LNCaP clone FGC (cell line): ENCODE data around the gene CD274.

Source experiments
- DNase-seq: peaks from one replicate; pipeline ENCODE4 v3.0.0-alpha.2; 2011; ENCODE audit warnings: low read depth
- H3K4me3 ChIP-seq: 2 replicates; pipeline ENCODE4 v1.5.1; 2011; ENCODE audit warnings: mild to moderate bottlenecking, low read depth, low read length, control low read depth
- TF ChIP-seq, protein P1 (sequence below): IDR thresholded peaks from 2 replicates; pipeline ENCODE4 v1.5.1; 2012; ENCODE audit warnings: mild to moderate bottlenecking; ENCODE audit not compliant: control insufficient read depth, insufficient read depth; ENCODE audit errors: extremely low read depth

Gene CD274

GRCh38 chr9:5482194-5482593 is 31.9 kb downstream of the CD274 start:
- no peak for DNase-seq
- TF ChIP-seq, protein P1, sequence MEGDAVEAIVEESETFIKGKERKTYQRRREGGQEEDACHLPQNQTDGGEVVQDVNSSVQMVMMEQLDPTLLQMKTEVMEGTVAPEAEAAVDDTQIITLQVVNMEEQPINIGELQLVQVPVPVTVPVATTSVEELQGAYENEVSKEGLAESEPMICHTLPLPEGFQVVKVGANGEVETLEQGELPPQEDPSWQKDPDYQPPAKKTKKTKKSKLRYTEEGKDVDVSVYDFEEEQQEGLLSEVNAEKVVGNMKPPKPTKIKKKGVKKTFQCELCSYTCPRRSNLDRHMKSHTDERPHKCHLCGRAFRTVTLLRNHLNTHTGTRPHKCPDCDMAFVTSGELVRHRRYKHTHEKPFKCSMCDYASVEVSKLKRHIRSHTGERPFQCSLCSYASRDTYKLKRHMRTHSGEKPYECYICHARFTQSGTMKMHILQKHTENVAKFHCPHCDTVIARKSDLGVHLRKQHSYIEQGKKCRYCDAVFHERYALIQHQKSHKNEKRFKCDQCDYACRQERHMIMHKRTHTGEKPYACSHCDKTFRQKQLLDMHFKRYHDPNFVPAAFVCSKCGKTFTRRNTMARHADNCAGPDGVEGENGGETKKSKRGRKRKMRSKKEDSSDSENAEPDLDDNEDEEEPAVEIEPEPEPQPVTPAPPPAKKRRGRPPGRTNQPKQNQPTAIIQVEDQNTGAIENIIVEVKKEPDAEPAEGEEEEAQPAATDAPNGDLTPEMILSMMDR: no peak
- H3K4me3 ChIP-seq: no peak overlapping the region

GRCh38 chr9:5483306-5483705 is 33.0 kb downstream of the CD274 start:
- TF ChIP-seq, protein P1: no peak
- DNase-seq: no peak
- H3K4me3 ChIP-seq: no peak overlapping the region

- DNase-seq: no peak
- TF ChIP-seq, protein P1: no peak
- no peak overlapping the region for H3K4me3 ChIP-seq
Measured at GRCh38 chr9:5485378-5486085, 35.2 kb downstream of the CD274 start.

DNA sequence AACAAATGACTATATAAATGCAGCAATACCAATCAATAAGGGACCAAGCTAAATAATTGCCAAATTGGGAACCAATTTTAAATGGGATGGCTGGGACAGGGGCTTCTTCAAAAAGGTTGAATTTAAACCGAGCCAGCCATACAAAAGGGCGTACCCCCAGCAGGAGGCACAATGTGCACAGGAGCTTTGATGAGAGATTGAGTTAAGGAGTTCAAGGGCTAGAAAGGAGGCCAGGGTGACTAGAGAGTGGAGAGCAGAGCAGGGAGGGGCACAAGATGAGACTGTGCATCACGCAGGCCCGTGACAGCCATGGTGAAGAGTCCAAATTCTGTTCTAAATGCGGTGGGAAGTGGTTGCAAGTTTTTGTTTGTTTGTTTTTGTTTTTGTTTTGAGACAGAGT is 36.6 kb downstream of the CD274 start:
- no peak overlapping the region for H3K4me3 ChIP-seq
- no peak for DNase-seq
- TF ChIP-seq, protein P1: no peak

DNA sequence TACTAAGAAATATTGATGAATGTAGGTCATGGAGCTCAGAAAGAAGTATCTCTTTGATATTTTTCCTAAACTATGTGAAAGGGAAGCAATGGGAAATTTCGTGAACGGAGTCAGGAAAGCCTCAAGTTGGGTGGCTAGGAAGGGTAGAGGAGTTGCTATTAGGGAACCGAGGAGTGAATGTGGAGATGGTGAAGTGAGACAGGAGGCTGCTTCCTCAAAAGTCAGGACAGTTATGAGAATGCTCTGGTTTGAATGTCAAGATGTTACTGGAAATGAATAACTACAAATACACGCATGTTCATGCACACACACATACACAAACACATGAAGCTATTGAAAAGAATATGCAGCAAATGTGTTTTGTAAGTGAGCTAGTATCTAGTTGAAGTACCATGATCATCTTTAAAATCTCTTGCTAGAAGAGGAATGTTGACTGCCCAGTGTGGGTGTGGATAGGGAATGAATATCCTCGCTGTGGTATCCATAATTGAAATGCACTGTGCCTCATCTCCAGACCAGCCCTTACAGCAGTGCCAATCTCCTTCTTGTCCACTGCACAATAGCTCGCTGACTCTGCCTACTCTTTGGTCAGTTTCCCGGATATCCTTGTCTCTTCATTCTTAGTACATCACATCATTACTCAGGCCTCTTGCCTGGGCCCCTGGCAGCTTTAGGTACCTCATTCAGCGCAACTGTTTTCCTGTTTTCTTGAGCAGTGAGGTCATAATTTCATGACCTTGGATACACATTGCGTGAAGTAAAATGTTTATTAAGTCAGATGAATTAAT is 38.1 kb downstream of the CD274 start:
- H3K4me3 ChIP-seq: no peak overlapping the region
- TF ChIP-seq, protein P1: no peak
- DNase-seq: no peak

DNA sequence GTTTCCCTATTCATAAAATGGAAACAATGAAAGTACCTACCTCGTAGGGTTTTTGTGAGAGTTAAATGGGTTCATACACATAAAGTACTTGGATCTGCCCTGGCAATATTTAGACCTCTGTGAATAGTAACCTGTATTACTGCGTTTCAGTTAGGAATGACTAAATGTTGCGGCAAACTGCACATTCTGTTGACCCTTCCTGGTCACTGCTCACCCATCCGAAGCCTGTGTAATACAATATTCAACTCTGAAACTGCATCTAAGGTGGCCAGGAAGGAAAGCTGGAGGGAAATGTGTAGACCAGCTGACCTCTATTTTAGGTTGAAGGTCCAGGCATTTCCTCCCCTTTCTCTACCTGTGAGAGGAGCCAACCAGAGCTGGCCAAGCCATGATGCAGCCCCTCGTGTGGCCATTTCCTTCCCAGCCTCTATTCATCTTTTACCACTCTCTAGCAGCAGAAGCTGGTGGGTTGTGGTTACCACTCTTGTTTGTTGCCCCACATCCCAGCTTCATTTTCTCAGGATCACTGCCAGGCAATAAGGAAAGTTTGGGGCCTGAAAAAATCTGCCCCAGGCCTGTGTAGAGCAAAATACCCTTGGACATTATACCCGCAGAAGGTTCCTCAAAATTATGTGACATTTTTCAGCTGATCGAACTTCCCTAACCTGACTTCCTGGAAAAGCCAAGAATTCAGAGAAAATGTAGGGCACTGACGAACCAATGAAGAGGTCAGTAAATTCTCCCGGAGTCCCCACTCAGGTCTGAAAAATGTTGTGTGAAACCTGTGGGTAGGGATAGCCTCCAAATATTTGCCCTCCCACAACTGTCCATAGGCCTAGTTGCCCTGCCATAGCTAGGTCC is 39.5 kb downstream of the CD274 start:
- no peak overlapping the region for H3K4me3 ChIP-seq
- DNase-seq: no peak
- TF ChIP-seq, protein P1: no peak
